LHCN-M2 (cell line): ENCODE data around the gene TREH. TPM values are rescaled to one million over a fixed set of nuclear protein-coding genes. Genes with fewer than 3 reads are reported as not detected.
"Not testable (repeated sequence)": the region's sequence is repeated elsewhere in the genome, so short reads cannot be mapped to it uniquely, and the experiment has no call there.

Source experiments
- DNase-seq: peaks from one replicate; pipeline ENCODE4 v3.0.0-alpha.2; 2012; ENCODE audit warnings: low read depth
- total RNA-seq: library from RNA; depleted of rRNA; stranded (reverse); fragments of >200 nt; gene quantifications from 2 replicates; pipeline ENCODE4 v1.2.3, GENCODE V29; 2014; rRNA removed

TREH gene
- total RNA-seq, 1 experiment from 2014 or later: not detected

DNA sequence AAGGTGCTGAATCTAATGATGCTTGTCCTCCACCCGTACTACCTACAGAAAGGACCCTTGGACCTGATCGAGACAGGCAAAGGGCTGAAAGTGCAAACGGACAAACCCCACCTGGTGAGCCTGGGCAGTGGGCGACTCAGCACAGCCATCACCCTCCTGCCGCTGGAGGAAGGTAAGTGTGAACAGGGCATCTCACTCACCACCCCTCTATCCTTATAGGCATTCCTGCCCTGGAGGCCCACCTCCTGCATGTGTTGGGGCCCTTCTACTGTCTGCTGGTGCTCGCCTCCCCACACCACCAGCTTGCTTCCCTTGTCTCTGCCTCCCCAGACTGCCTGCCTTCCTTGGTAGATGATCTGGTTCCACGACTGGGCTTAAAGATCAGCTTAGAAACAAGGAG is 64.9 kb downstream of the TREH start:
- no peak for DNase-seq

DNA sequence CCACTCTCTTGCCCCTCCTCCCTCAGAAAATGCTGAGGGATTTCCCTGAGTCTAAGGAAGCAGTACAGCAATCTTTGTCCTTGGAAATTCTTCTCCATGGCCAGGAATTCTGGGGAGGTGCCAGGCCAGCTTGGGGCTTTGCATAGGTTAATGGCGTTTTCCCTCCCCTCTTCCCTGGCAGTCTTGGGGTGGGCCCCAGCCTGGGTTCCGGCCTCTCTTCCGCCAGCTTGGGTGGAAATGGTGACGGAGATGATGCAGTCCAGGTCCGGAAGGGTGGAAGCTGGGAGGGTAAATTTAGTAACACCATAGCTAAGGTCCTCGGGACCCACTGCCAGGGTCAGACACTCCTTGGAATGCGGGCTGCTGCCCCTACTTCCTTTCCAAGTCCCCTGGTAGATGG is 67.1 kb downstream of the TREH start:
- no peak for DNase-seq

DNA sequence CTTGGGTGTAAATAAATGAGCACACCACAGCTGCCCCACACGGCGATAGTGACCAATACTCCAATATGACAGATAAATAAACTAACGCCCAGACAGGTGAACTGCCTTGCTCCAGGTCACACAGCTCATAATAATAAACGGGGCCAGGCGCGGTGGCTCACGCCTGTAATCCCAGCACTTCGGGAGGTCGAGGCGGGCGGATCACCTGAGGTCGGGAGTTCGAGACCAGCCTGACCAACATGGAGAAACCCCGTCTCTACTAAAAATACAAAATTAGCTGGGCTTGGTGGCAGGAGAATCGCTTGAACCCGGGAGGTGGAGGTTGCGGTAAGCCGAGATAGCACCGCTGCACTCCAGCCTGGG is 68.0 kb downstream of the TREH start:
- DNase-seq: not testable (repeated sequence)

- no peak for DNase-seq
Measured at GRCh38 chr11:118610773-118611432, 68.5 kb downstream of the TREH start.

- no peak for DNase-seq
Measured at GRCh38 chr11:118610225-118610772, 69.2 kb downstream of the TREH start.

GRCh38 chr11:118609380-118610224 is 69.8 kb downstream of the TREH start:
- DNase-seq: no peak

DNA sequence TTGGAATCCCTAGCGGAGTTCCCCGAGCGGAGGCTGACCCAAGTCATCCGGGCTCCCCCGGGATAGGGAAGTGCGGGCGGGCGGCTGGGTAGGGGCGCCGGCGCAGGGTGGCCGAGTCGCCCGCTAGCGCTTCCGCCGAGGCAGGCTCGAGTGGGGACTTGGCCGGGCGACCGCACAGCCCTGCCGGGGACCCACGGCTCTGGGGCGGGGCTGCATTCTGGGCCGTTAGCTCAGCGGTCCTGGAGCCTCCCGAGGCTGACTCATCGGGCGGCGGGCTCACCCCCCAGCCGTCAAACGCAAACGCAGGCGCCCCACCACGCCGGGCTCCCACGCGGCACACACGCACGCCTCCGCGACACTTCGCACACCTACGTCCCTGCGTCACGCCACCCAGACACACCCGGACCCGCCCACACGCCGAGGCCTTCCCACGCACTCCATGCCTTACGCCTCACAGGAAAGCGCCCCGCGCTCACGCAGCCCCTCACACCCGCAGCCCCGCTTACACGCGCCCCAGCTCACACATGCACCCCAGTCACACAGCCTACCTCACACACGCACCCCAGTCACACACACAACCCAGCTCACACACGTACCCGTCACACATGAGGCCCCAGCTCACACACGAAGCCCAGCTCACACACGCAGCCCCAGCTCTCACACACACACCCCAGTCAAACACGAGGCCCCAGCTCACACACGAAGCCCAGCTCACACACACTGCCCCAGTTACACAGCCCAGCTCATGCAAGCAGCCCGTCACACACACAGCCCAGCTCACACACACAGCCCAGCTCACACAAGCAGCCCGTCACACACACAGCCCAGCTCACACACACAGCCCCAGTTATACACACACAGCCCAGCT is 70.9 kb downstream of the TREH start:
- DNase-seq: peak; percentile 70

DNA sequence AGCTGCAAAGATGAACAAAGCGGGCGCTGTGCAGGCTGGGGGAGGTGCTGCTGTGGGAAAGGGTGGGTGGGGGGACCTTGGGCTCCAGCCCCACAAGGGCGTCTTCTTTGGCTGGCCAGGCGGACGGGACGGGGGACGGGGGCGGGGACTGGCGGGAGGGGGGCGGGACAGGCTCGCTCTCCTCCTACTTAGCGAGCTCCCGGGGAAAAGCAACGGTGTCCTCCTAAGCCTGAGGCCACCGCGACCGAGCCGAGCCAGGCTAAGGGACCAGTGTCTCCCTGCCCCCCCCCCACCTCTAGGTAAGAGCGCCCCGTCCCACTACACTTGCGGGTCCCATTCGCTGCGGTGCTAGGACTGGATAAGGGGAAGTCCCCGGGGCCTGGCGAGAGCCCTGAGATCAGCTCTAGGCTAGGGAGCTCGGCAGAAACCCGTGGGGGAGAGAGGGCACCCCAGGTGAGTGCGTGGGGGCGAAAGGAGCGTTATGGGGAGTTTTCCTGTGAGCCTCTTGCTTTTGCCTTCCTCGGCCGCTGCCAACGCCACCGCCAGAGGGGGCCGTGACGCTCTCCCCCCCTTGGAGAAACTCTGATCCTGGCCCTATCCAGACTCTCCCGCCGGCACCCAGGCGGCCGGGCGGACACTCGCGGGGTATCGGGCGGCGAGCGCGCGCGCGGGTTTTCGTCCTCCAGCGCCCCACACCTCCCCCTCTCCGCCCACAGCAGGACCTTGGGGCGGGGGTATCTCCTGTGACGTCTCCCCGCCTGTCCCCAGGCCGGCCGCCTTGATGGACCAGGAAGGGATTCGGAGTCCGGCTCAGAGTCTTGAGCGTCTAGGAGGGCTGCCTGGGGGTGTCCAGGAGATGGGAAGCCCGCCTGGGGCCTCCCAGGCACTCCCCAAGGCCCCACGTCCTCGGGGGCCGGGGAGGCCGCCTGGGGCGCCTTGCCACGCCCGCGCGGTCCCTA is 71.8 kb downstream of the TREH start, which contains the start of gene PHLDB1:
PHLDB1 (plus strand) TSS at position 215 of the 959 bp plus-strand sequence. CDS start 6,222 bp downstream, outside the sequence.
- DNase-seq: peak; percentile 62

Other genes with a start within 250 kb of the TREH start
- gene KMT2A, start 243.2 kb downstream of the TREH start, total RNA-seq: 26.5 and 28.1 TPM in 2 replicates
- gene TTC36, start 152.2 kb downstream of the TREH start, total RNA-seq: 0.32 and 0.86 TPM in 2 replicates
- 4.6 and 14.1 TPM in 2 replicates for gene TMEM25, start 148.5 kb downstream of the TREH start, total RNA-seq
- 47.0 and 75.3 TPM in 2 replicates for gene IFT46, start 113.7 kb downstream of the TREH start, total RNA-seq
- 149 and 156 TPM in 2 replicates for gene ARCN1, start 107.2 kb downstream of the TREH start, total RNA-seq
- gene PHLDB1, start 72.0 kb downstream of the TREH start, total RNA-seq: 79.0 and 88.7 TPM in 2 replicates
- 71.0 and 86.1 TPM in 2 replicates for gene DDX6, start 111.5 kb upstream of the TREH start, total RNA-seq
- gene CXCR5, start 204.2 kb upstream of the TREH start, total RNA-seq: not detected in 2 replicates
- gene BCL9L, start 246.3 kb upstream of the TREH start, total RNA-seq: 7.4 and 10.3 TPM in 2 replicates